WERI-Rb-1 (cell line): ENCODE data around the gene SESN2.

Experiments used
- DNase-seq: peaks from one replicate; pipeline ENCODE4 v3.0.0-alpha.2; 2020
- H3K27ac ChIP-seq: fragments of 250-450 bp; sonication (Bioruptor Pico); 2 replicates; pipeline ENCODE4 v1.5.1; 2020; ENCODE audit warnings: mild to moderate bottlenecking, moderate library complexity
- H3K27me3 ChIP-seq: fragments of 250-450 bp; sonication (Bioruptor Pico); 2 replicates; pipeline ENCODE4 v1.5.1; 2021; ENCODE audit warnings: mild to moderate bottlenecking, low read depth, moderate library complexity; ENCODE audit not compliant: insufficient read depth, severe bottlenecking
- H3K36me3 ChIP-seq: fragments of 250-450 bp; sonication (Bioruptor Pico); 2 replicates; pipeline ENCODE4 v1.5.1; 2020; ENCODE audit warnings: mild to moderate bottlenecking, moderate library complexity
- H3K4me3 ChIP-seq: 2 replicates; pipeline ENCODE4 v1.5.1; 2011; ENCODE audit warnings: low read depth, mild to moderate bottlenecking, control low read depth, low read length
- H3K9me3 ChIP-seq: fragments of 250-450 bp; sonication (Bioruptor Pico); 2 replicates; pipeline ENCODE4 v1.5.1; 2021; ENCODE audit warnings: mild to moderate bottlenecking, moderate library complexity; ENCODE audit not compliant: severe bottlenecking
- TF ChIP-seq, protein P1 (sequence below): IDR thresholded peaks from 2 replicates; pipeline ENCODE4 v1.5.1; 2011; ENCODE audit warnings: low read depth, mild to moderate bottlenecking, control low read depth, inconsistent platforms, low read length

Gene SESN2

DNA sequence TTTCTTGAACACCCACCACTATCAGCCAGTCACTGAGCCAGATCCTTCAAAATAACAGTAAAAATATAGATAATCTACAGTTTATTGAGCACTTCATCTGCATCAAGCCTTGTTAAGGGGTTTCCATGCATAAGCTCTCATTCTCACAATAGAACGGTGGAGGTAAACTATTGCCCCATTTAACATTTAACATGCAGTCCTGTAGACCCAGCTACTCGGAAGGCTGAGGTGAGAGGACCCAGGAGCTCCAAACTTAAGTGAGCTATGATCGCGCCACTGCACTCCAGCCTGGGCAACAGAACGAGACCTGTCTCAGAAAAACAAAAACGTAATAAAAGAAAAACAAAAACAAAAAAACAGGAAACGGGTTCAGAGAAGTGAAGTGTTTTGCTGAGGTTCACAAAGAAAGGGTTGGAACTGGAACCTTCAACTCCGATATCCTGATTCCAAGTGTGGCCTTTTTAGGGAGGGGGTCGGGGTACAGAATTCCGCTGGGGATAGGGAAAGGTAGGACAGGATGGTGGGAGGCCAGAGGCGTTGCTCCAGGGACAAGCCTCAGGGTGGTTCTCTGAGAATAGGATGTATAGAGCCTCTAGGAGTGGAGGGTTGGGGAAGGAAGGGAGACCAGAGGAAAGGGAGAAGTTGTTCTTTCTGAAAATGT lies 11.6 kb upstream of the SESN2 start:
- TF ChIP-seq, protein P1, sequence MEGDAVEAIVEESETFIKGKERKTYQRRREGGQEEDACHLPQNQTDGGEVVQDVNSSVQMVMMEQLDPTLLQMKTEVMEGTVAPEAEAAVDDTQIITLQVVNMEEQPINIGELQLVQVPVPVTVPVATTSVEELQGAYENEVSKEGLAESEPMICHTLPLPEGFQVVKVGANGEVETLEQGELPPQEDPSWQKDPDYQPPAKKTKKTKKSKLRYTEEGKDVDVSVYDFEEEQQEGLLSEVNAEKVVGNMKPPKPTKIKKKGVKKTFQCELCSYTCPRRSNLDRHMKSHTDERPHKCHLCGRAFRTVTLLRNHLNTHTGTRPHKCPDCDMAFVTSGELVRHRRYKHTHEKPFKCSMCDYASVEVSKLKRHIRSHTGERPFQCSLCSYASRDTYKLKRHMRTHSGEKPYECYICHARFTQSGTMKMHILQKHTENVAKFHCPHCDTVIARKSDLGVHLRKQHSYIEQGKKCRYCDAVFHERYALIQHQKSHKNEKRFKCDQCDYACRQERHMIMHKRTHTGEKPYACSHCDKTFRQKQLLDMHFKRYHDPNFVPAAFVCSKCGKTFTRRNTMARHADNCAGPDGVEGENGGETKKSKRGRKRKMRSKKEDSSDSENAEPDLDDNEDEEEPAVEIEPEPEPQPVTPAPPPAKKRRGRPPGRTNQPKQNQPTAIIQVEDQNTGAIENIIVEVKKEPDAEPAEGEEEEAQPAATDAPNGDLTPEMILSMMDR = no peak
- no peaks in the 10 kb centered on the region for H3K36me3 ChIP-seq
- no peak overlapping the region for H3K27ac ChIP-seq
- peak overlapping the region; percentile 28; the same call in 1 of the 2 replicates for H3K4me3 ChIP-seq
- H3K9me3 ChIP-seq = no peaks in the 10 kb centered on the region
- DNase-seq = no peak
- no peaks in the 10 kb centered on the region for H3K27me3 ChIP-seq

DNA sequence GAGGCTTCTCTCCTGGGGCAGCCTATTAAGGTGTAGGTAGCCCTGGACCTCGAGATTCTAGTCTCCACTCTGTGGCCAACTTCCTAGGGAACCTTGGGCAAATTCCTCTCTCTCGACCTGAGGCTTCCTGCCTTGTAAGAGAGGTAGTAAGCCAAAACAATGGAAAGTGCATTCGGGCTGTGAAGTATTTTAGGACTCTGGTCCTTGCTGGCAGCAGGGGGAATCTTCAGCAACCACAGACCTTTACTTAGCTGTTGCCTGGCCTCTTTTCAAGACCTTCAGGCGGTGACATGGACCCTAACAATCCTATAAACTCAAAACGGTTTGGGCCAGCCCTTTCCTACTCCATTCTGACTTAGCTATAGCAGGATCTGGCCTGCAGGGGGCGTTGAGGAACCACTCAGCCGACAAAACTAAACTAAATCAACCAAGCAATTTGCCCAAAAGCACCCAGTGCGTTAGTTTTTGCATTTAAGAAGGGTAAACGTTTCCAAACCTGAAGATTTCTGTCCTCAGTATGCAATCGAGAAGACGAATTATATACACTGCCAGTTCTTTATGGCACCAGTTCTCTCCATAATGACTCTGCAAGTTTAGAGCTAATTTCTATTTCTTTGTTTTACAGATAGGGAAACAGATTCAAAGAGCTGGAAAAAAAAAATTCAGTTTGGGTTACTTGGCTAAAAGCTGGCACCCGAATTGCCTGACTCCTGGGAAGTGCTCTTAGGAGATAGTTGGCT lies 10.9 kb upstream of the SESN2 start:
- H3K27me3 ChIP-seq = no peaks in the 10 kb centered on the region
- DNase-seq = peak; percentile 75
- peak overlapping the region; percentile 56 for H3K27ac ChIP-seq
- H3K9me3 ChIP-seq = no peaks in the 10 kb centered on the region
- H3K4me3 ChIP-seq = 0 out of 2 replicates have a peak overlapping the region, but pooled peaks have one; percentile 11
- no peaks in the 10 kb centered on the region for H3K36me3 ChIP-seq
- TF ChIP-seq, protein P1 = peak; percentile 78

DNA sequence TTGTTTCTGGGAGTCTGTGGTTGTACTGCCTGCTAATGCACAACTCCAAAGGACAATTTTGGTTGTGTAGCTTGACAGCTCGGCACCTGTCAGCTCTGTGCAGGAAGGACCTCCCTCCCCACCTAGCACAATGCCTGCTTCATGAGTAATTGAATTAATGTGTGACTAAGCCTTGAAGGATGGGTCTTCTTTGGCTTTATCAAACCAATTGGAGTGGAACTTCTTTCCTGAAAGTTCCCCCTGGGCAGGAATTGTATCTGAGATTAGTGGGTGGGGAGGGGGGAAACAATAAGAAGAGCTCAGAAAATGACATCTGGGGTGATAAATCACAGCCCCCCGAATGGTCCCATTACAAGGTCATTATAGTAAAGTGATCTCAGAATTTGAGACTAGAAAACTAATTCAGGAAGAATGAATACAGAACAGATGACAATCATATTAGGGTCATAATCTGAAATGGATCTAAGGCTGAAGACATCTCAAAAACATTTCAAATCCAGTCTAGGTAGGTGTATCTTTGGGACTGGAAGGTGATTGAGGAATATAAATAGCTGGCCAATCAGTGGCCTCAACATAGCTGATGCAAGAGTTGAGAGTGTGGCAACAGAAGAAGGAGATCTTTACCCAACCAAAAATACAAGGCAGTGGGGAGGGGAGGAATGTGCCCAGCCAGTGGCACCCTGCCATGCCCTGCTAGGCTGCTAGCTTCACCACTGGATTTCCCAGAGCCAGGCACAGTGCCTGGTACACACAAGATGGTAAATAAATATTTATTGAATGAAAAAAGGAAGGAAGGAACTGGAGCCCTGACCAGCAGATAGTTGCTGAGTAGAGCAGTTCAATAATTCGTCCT lies 10.1 kb upstream of the SESN2 start:
- no peaks in the 10 kb centered on the region for H3K36me3 ChIP-seq
- H3K4me3 ChIP-seq = 0 out of 2 replicates have a peak overlapping the region, but pooled peaks have one; percentile 11
- no peaks in the 10 kb centered on the region for H3K9me3 ChIP-seq
- DNase-seq = peak; percentile 73
- no peaks in the 10 kb centered on the region for H3K27me3 ChIP-seq
- TF ChIP-seq, protein P1 = no peak
- H3K27ac ChIP-seq = peak overlapping the region; percentile 62

DNA sequence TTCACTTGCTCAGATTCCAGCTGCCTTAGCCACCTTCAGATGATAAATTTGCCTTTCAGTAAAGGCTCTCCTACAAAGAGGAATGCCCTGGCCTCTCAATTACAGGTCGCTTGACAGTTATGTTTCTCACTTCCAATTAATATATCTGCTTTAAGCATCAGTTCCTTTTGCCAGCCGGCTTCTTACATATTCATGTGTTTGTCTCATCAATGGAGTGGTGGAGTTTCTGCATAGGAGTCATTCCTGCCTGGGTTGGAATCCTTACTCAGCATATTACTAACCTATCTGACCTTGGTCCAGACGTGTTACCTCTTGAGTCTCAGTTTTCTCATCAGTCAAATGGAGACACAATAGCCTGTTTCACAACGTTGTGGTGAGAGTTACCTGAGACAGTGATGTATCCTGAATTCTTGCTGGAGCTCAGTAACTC lies 9.4 kb upstream of the SESN2 start:
- no peaks in the 10 kb centered on the region for H3K9me3 ChIP-seq
- no peaks in the 10 kb centered on the region for H3K27me3 ChIP-seq
- peak overlapping the region; percentile 62 for H3K27ac ChIP-seq
- H3K4me3 ChIP-seq = no peak overlapping the region
- DNase-seq = no peak
- H3K36me3 ChIP-seq = no peaks in the 10 kb centered on the region
- TF ChIP-seq, protein P1 = no peak

DNA sequence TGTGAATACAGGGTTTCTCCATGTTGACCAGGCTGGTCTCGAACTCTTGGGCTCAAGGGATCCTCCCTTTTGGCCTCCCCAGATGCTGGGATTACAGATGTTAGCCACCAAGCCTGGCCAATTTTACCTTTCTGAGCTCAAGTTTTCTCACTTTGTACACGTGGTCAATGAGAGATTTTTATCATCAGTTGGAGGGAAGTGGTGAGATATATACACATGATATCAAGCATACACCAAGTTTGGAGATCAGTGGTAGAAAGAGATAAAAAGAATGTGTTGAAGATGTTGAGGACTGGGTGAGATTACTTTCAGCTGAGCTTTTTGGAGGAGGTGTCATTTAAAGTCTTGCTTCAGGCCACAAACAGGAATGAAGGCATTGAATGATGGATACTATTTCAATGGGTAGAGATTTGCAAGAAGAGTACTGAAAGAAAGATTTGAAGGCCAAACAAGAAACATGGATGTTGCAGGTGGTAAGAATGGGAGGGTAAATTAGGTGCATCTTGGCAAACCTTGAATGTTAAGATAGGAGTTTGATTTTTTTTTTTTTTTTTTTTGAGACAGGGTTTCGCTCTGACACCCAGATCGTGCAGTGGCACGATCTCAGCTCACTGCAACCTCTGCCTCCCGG lies 3.0 kb upstream of the SESN2 start:
- no peak overlapping the region for H3K27ac ChIP-seq
- DNase-seq = no peak

More for the DNA sequence above, 3.0 kb upstream of the SESN2 start:
- no peak overlapping the region for H3K4me3 ChIP-seq
- no peaks in the 10 kb centered on the region for H3K27me3 ChIP-seq
- TF ChIP-seq, protein P1 = no peak
- no peaks in the 10 kb centered on the region for H3K9me3 ChIP-seq
- H3K36me3 ChIP-seq = no peaks in the 10 kb centered on the region
